LNCaP clone FGC (cell line): ENCODE data around the gene MST1R.
"Not testable (repeated sequence)": the region's sequence is repeated elsewhere in the genome, so short reads cannot be mapped to it uniquely, and the experiment has no call there.

ENCODE experiments used
- DNase-seq: peaks from one replicate; pipeline ENCODE4 v3.0.0-alpha.2; 2011; ENCODE audit warnings: low read depth
- H3K4me3 ChIP-seq: 2 replicates; pipeline ENCODE4 v1.5.1; 2011; ENCODE audit warnings: mild to moderate bottlenecking, low read depth, low read length, control low read depth
- TF ChIP-seq, protein P1 (sequence below): IDR thresholded peaks from 2 replicates; pipeline ENCODE4 v1.5.1; 2012; ENCODE audit warnings: mild to moderate bottlenecking; ENCODE audit not compliant: control insufficient read depth, insufficient read depth; ENCODE audit errors: extremely low read depth

Gene MST1R

DNA sequence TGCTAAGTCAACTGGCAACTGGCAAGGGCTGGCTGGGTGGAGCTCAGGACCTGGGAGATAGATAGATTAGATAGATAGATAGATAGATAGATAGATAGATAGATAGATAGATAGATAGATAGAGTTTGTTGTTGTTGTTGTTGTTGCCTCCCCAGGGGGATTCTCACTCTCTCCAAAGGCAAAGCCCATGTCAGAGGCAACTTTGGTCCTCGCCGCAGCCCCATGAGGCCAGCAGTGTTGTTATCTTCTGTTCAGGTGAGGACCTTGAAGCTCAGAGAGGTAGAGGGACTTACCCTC, 7.4 kb upstream of the MST1R start:
- TF ChIP-seq, protein P1, sequence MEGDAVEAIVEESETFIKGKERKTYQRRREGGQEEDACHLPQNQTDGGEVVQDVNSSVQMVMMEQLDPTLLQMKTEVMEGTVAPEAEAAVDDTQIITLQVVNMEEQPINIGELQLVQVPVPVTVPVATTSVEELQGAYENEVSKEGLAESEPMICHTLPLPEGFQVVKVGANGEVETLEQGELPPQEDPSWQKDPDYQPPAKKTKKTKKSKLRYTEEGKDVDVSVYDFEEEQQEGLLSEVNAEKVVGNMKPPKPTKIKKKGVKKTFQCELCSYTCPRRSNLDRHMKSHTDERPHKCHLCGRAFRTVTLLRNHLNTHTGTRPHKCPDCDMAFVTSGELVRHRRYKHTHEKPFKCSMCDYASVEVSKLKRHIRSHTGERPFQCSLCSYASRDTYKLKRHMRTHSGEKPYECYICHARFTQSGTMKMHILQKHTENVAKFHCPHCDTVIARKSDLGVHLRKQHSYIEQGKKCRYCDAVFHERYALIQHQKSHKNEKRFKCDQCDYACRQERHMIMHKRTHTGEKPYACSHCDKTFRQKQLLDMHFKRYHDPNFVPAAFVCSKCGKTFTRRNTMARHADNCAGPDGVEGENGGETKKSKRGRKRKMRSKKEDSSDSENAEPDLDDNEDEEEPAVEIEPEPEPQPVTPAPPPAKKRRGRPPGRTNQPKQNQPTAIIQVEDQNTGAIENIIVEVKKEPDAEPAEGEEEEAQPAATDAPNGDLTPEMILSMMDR, result no peak
- no peak overlapping the region for H3K4me3 ChIP-seq
- DNase-seq, result no peak

DNA sequence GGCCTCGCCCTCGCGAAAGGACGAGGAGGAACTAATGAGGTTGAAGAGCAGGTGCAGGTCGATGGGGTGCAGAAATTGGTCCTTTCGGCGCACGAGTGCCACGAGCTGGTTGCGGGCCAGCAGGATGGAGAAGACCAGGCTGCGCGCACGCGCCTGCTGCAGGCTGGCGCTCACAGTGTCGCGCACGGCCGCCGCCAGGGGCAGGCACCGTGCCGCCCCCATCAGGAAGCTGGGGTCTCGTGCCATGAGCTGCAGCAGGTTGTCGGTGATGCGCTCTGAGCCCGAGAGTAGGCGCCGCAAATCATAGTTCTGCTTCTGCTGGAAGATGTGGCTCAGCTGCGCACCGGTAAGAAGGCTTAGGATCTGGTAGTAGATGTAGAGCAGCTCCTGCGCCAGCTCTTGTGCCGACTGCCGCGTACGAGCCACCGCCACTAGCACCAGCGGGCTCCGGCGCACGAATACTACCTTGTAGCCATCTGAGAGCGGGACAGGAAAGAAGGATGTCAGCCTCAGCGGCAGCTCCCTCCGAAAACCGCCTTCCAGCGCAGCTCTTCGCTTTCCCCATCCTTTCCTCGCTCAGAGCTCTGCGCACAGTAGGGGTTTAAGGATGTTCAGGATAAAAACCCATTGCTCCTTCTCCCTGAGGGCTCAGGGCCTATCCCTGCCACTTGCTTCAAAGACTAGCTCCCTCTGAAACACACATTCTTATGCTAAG, 6.9 kb upstream of the MST1R start:
- TF ChIP-seq, protein P1, result no peak
- no peak overlapping the region for H3K4me3 ChIP-seq
- DNase-seq, result no peak

- no peak for DNase-seq
- no peak overlapping the region for H3K4me3 ChIP-seq
- TF ChIP-seq, protein P1, result no peak
These were observed 4.9 kb upstream of the MST1R start for GRCh38 chr3:49908373-49909199.

DNA sequence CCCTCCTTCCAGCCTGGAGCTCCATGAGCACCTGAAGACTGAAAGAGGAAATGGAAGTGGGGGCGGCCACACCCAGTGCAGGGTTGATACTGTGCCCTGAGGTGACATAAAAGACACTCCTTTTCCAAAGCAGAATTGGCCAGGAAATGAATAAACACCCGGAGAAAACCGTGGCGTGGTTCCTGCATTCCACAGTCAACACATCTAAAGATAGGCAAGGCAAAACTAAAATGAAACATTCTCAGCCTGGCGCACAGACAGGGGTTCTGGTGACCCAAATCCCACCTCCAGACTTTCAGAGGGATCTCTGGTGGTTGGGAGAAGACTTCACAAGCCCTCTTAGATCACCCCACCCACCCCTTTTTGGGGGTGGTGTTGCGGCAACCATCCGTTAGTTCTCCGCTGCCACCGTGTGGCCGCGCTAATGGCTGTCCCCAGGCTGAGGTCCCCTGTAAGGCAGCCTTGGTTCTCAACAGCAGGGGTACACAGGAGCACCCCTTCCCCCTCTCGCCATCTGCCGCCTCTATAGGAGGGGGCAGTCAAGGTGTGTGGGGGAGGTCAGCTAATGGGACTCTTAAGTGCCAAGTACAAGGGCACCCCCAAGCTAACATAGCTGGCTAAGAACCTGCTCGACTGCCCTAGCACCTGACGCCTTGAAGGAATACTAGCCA, 2.5 kb upstream of the MST1R start:
- TF ChIP-seq, protein P1, result peak; percentile 63
- DNase-seq, result no peak
- H3K4me3 ChIP-seq, result no peak overlapping the region

GRCh38 chr3:49904448-49904847, 775 bp upstream of the MST1R start:
- not testable (repeated sequence) for H3K4me3 ChIP-seq, DNase-seq

DNA sequence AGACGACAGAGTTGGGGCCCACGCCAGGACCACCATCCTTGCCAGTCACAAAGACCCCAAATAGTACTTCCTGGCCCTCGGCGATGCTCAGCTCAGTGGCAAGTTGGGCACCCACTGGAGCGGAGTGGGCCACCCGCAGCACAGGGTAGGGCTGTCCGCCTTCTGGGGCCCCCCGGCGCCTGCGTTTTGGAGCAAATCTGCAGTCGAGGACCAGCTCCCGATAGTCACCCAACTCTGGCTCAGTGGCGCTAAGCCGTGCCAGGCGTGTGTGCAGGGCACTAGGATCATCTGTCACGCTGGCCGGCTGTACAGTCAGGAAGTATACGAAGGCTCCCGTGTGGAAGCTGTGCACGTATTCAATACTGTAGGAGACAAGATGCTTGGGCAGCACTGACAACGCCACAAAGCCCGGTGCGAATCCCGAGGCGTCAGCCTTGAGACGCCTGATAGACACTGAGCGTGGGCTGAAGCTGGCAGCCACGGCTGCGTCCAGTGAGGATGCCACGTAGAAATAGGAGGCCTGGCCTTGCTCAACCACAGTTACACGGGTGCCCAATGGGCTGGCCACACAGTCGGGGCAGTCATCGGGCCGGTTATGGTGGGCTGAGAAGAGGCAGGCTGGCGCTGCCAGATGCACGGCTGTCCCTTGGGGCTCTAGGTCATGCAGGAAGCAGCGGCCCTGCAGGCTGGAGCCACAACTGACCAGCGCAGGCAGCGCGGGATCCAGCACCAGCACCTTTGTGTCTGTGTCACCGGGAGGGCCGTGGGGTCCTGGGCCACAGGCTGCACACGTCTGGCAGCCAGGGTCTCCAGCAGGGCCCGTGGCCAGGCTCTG, 945 bp downstream of the MST1R start:
- DNase-seq, result no peak
- TF ChIP-seq, protein P1, result no peak
- H3K4me3 ChIP-seq, result no peak overlapping the region
